Epithelial cell of alveolus of lung (primary cell): Measurements from ENCODE around the gene GRN. TPM values are rescaled to one million over a fixed set of nuclear protein-coding genes. Genes with fewer than 3 reads are reported as not detected.

Experiments used
- total RNA-seq: library from RNA; depleted of rRNA; stranded (reverse); fragments of >200 nt; gene quantifications from 2 replicates; pipeline ENCODE4 v1.2.1, GENCODE V29; 2015

Gene GRN
- 345 and 607 TPM in 2 replicates for total RNA-seq

GRCh38 chr17:44344939-44345453 lies at the start of gene GRN:
TSS of gene GRN (plus strand) at chr17:44345302. CDS start at chr17:44349165, 3,863 bp downstream.

GRCh38 chr17:44308320-44308818 lies 36.7 kb upstream of the GRN start, which contains the start of gene RUNDC3A:
TSS of gene RUNDC3A (plus strand) at chr17:44308601. CDS start at chr17:44308833, 232 bp downstream.

GRCh38 chr17:44324571-44325275 lies 20.4 kb upstream of the GRN start, which contains the start of gene SLC25A39:
TSS of gene SLC25A39 (minus strand) at chr17:44324823. CDS start at chr17:44323562, 1,261 bp downstream.

GRCh38 chr17:44363613-44364159 lies 18.6 kb downstream of the GRN start, which contains the start of gene FAM171A2:
TSS of gene FAM171A2 (minus strand) at chr17:44363853. CDS start at chr17:44363714, 139 bp downstream.

GRCh38 chr17:44389281-44389680 lies 44.2 kb downstream of the GRN start, which contains the start of gene ITGA2B:
TSS of gene ITGA2B (minus strand) at chr17:44389649. CDS start at chr17:44389473, 176 bp downstream.

Other genes with a start within 250 kb of the GRN start
- gene HDAC5, start 221.7 kb upstream of the GRN start, total RNA-seq, result 19.8 and 46.3 TPM in 2 replicates
- gene HROB, start 203.4 kb upstream of the GRN start, total RNA-seq, result 4.9 and 7.6 TPM in 2 replicates
- gene ASB16, start 174.6 kb upstream of the GRN start, total RNA-seq, result not detected in 2 replicates
- 20.0 and 32.7 TPM in 2 replicates for gene TMUB2, start 158.3 kb upstream of the GRN start, total RNA-seq
- 51.7 and 55.6 TPM in 2 replicates for gene ATXN7L3, start 145.4 kb upstream of the GRN start, total RNA-seq
- 39.6 and 57.1 TPM in 2 replicates for gene UBTF, start 125.6 kb upstream of the GRN start, total RNA-seq
- not detected in 2 replicates for gene SLC4A1, start 77.2 kb upstream of the GRN start, total RNA-seq
- gene RUNDC3A, start 36.7 kb upstream of the GRN start, total RNA-seq, result not detected in 2 replicates
- 74.3 and 86.6 TPM in 2 replicates for gene SLC25A39, start 20.5 kb upstream of the GRN start, total RNA-seq
- gene FAM171A2, start 18.6 kb downstream of the GRN start, total RNA-seq, result 7.9 and 23.6 TPM in 2 replicates
- gene ITGA2B, start 44.3 kb downstream of the GRN start, total RNA-seq, result under 0.01 and 0.56 TPM in 2 replicates
- gene GPATCH8, start 158.1 kb downstream of the GRN start, total RNA-seq, result 11.8 and 27.1 TPM in 2 replicates
- 19.4 and 32.3 TPM in 2 replicates for gene FZD2, start 212.2 kb downstream of the GRN start, total RNA-seq